NCI-H524 (cell line): ENCODE results near the gene ETV5.
"Not testable (repeated sequence)": the region's sequence is repeated elsewhere in the genome, so short reads cannot be mapped to it uniquely, and the experiment has no call there.

ENCODE experiments used
- DNase-seq, 2 experiments: peaks; one replicate each; lab custom pipeline; 2025; lab: John Stamatoyannopoulos, UW

Gene ETV5

GRCh38 chr3:186021673-186022362 lies 87.1 kb downstream of the ETV5 start:
- DNase-seq: no peak

- not testable (repeated sequence) for DNase-seq
Measured at GRCh38 chr3:186021250-186021649, 87.6 kb downstream of the ETV5 start.

GRCh38 chr3:186019288-186019687 lies 89.6 kb downstream of the ETV5 start:
- not testable (repeated sequence) for DNase-seq

GRCh38 chr3:186014866-186015265 lies 94.0 kb downstream of the ETV5 start:
- DNase-seq: no peak

- no peak for DNase-seq
Measured at GRCh38 chr3:186013312-186013711, 95.6 kb downstream of the ETV5 start.

GRCh38 chr3:186012137-186012536 lies 96.8 kb downstream of the ETV5 start:
- no peak for DNase-seq

- DNase-seq: no peak
Measured at GRCh38 chr3:186004671-186005070, 104.2 kb downstream of the ETV5 start.

- no peak for DNase-seq
Measured at GRCh38 chr3:186004209-186004608, 104.7 kb downstream of the ETV5 start.

- DNase-seq: no peak
Measured at GRCh38 chr3:186003610-186004009, 105.3 kb downstream of the ETV5 start.

GRCh38 chr3:186002884-186003472 lies 105.9 kb downstream of the ETV5 start:
- peak; percentile 20 to 47 for DNase-seq

GRCh38 chr3:186001842-186002241 lies 107.0 kb downstream of the ETV5 start:
- DNase-seq: no peak

GRCh38 chr3:185999221-185999620 lies 109.7 kb downstream of the ETV5 start:
- DNase-seq: no peak

- no peak for DNase-seq
Measured at GRCh38 chr3:185998136-185998535, 110.8 kb downstream of the ETV5 start.

- DNase-seq: no peak
Measured at GRCh38 chr3:185997130-185997529, 111.8 kb downstream of the ETV5 start.
